ENCODE measurements around the gene NT5DC3.

DNA sequence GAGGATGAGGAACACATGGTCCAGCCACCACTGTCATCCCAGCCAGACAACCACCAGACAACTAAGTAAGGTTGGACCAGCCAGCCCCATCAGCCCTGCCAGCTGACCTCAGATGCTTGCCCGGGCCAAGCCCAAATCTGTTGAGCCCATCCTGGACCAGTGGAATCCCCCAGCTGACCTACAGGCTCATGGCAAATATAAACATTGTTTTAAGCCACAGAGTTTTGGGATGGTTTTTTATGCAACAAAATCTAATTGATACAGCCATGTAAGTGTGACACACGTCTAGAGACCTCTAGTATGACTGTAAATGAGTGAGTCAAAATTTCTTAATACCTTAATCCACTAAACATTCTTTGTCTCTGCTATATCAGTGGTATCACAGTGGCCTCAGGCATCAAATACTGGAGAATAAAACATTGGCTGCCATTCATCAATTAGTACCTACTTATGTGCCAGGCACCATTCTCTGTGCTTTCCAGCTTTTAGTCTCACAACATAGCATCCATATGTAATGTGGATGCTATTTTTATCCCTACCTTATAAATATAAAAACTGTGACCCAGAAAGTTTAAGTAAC, 24.2 kb upstream of the NT5DC3 start:
- no peak for TF ChIP-seq POLR2A (IDR thresholded peaks at IDR 0.05; ENCODE audit: low read length)
- TF ChIP-seq, protein P1, sequence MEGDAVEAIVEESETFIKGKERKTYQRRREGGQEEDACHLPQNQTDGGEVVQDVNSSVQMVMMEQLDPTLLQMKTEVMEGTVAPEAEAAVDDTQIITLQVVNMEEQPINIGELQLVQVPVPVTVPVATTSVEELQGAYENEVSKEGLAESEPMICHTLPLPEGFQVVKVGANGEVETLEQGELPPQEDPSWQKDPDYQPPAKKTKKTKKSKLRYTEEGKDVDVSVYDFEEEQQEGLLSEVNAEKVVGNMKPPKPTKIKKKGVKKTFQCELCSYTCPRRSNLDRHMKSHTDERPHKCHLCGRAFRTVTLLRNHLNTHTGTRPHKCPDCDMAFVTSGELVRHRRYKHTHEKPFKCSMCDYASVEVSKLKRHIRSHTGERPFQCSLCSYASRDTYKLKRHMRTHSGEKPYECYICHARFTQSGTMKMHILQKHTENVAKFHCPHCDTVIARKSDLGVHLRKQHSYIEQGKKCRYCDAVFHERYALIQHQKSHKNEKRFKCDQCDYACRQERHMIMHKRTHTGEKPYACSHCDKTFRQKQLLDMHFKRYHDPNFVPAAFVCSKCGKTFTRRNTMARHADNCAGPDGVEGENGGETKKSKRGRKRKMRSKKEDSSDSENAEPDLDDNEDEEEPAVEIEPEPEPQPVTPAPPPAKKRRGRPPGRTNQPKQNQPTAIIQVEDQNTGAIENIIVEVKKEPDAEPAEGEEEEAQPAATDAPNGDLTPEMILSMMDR (IDR thresholded peaks at IDR 0.05), result no peak
- no peak for TF ChIP-seq CHD2 (IDR thresholded peaks at IDR 0.05; ENCODE audit: low read length, partially characterized antibody)
